ENCODE results near the gene CORO1C.
"Not testable (repeated sequence)": the region's sequence is repeated elsewhere in the genome, so short reads cannot be mapped to it uniquely, and the experiment has no call there.

CORO1C gene

GRCh38 chr12:108753976-108754375 lies 22.7 kb upstream of the CORO1C start:
- DNase-seq (ENCODE audit: low read depth): no peak

- DNase-seq (ENCODE audit: low read depth): no peak
These were observed 21.1 kb upstream of the CORO1C start for GRCh38 chr12:108752387-108752786.

- no peak for DNase-seq (ENCODE audit: low read depth)
These were observed 20.5 kb upstream of the CORO1C start for GRCh38 chr12:108751821-108752220.

- DNase-seq (ENCODE audit: low read depth): not testable (repeated sequence)
These were observed 19.7 kb upstream of the CORO1C start for GRCh38 chr12:108751003-108751402.

DNA sequence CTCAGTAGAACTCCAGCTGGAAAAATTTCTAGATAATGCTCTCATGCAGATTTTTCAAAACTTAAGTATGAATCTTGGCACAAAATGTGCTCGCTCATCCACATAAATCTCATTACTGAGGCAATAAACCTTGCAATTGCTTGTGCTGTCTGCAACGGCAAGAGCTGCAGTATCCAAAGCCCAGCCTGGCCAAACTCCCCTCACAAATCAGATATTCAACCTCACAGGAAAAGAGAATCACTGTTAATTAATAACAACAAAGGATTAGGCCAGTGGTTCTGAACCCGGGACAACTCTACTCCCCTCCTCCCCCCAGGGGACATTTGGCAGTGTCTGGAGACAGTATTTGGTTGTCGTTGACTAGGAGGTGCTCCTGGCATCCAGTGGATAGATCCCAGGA lies 19.2 kb upstream of the CORO1C start:
- no peak for DNase-seq (ENCODE audit: low read depth)

DNA sequence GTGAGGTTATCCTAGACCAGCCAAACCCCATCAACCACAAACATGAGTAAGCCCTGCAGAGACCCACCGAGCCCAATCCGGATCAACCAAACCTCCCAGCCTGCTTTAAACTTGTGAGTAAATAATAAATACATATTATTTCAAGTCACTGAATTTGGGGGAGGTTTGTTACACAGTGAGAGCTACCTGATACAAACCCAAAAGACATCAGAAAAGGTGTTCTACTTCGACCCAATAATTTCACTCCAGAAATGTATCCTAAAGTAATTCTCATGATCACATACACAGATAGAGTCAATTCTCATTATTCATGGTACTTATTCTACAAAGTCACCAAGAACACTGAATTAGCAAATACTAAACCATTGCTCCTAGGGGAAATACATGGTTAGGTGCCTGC lies 16.2 kb upstream of the CORO1C start:
- DNase-seq (ENCODE audit: low read depth): no peak

DNA sequence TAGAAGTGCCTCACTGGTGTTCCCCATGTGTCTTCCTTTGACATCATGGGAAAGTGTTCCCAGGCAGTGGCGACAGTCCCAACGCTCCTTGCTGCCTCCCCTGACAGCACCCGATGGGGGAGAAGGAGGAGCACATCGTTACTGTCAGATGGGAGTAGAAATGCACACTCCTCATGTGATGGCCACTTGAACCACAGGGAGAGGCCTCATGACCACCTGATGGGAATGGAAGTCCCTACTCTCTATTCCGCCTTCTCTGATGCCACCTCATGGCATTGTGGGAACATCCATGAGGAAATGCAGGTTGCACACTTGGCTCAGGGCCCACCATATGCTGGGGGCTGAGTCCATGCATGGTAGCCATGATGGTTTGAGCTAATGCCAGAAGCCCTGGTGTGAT lies 14.3 kb upstream of the CORO1C start:
- no peak for DNase-seq (ENCODE audit: low read depth)

- no peak for DNase-seq (ENCODE audit: low read depth)
These were observed 12.9 kb upstream of the CORO1C start for GRCh38 chr12:108744021-108744897.

DNA sequence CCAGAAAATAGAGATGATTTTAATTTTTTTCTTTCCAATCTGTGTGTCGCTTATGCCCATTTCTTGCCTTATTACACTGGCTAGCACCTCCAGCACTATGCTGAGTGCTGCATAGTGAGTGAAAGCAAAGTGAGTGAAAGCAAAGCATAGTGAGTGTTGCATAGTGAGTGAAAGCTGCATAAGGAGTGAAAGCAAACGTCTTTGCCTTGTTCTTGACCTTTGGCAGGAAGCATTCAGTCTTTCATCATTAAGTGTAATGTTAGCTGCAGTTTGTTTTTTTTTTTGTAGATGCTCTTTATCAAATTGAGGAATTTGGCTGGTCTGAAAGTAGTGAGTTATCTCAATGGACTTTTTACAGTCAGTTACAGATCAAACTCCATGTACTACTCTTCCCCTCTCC lies 6.9 kb upstream of the CORO1C start:
- no peak for DNase-seq (ENCODE audit: low read depth)

DNA sequence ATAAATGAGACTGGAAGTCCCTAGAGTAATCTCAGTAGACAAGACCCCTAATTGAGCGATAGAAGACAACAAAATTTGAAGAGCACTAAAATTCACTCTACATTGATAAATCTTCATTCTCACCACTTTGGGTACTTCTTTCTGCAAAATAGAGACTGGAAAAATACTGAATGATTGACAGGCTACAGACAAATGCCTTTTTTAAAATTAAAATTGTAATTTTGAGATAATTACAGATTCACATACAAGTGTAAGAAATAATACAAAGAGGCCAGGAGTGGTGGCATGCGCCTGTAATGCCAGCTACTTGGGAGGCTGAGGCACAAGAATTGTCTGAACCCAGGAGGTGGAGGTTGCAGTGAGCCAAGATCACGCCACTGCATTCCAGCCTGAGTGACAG lies 4.5 kb upstream of the CORO1C start:
- DNase-seq (ENCODE audit: low read depth): no peak

DNA sequence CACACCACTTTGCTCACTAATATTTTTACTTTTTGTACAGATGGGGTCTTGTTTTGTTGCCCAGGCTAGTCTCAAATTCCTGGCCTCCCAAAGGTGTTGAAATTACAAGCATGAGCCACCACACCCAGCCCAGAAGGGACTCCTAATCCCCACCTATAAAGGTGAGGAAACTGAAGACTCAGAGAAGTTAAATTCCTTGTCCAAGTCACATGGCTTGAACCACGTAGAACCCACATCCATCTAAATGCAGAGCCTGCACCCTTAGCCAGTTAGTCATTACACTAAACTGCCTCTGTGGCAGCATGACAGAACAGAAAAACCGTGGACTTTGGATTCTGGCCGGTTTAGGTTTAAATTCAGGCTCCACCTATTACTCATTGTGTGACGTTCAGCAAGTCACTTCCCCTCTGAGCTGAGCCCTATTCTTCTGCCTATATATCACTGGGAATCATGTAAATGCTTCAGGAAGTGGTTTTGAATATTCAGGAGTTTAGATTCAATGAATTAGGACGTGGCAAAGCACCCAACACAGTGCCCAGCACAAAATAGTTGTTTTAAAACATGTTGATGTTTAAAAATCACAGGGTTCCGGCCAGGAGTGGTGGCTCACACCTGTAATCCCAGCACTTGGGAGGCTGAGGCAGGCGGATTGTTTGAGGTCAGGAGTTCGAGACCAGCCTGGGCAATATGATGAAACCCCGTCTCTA lies 3.0 kb upstream of the CORO1C start:
- no peak for DNase-seq (ENCODE audit: low read depth)

- not testable (repeated sequence) for DNase-seq (ENCODE audit: low read depth)
These were observed 1.9 kb upstream of the CORO1C start for GRCh38 chr12:108733230-108733531.

- DNase-seq (ENCODE audit: low read depth): no peak
These were observed 1.3 kb upstream of the CORO1C start for GRCh38 chr12:108732489-108733229.

DNA sequence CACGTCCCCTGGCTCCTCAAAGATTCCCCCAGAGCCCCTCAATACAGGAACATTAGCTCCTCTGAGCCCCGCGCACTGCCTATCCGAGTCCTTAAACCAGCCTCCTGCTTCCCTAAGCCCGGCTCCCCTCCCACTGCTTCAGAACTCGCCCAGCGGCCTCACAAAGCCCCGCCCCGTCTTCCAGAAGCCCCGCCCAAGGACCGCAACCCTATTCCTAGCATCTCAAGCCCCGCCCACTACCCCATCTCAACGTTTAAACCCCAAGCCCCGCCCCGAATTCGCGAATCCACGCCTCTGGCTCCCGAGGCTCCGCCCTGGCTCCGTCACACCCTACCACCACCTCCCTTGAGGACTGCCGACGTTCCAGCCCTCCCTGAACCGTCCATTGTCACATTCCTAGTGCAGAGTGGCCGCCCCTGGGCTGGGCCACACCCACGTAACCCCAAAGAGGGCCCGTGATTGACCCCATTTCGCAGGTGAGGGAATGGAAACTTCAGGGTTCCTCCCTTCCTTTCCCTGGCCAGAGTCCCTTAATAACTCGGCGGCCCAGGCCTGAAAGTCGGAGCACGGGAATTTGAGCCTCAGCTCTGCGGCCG lies 646 bp upstream of the CORO1C start:
- DNase-seq (ENCODE audit: low read depth): peak; percentile 96

DNA sequence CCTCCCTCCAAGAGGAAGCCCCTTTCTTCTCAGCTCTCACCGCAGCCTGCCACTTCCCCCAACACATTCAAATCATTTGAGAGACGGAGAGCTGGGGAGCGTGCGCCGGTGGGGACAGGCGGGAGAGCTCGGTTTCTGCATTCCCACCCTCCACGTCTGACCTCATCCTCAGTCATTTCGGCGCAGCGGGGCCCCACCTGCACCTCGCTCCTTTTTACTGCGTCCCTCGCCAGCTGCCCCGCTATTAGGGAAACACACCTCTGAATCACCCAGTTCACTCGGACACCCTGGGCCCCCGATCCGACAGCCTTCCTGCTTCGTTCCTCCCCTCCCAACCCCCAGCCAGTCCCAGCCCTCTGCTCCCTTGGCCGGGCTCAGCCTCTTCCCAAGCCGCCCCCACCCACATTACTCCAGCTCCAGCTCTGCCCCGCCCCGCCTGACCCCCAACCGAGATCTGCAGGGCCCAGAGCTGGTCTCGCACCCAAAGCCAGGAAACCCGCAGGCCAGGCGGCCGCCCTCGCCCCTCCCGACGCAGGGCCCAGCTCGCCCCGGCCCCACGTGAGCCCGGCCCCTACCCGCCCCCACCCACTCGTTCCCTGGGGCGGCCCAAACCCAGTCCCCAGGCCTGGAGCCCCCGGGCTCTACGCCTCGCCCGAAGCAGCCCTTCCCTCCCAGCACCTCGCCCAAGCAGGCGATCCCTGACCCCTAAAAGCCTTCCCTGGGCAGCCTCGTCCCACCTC lies 783 bp downstream of the CORO1C start:
- DNase-seq (ENCODE audit: low read depth): peak; percentile 47

GRCh38 chr12:108729612-108730364 lies 1.5 kb downstream of the CORO1C start:
- no peak for DNase-seq (ENCODE audit: low read depth)

GRCh38 chr12:108728820-108729611 lies 2.3 kb downstream of the CORO1C start:
- DNase-seq (ENCODE audit: low read depth): no peak

DNA sequence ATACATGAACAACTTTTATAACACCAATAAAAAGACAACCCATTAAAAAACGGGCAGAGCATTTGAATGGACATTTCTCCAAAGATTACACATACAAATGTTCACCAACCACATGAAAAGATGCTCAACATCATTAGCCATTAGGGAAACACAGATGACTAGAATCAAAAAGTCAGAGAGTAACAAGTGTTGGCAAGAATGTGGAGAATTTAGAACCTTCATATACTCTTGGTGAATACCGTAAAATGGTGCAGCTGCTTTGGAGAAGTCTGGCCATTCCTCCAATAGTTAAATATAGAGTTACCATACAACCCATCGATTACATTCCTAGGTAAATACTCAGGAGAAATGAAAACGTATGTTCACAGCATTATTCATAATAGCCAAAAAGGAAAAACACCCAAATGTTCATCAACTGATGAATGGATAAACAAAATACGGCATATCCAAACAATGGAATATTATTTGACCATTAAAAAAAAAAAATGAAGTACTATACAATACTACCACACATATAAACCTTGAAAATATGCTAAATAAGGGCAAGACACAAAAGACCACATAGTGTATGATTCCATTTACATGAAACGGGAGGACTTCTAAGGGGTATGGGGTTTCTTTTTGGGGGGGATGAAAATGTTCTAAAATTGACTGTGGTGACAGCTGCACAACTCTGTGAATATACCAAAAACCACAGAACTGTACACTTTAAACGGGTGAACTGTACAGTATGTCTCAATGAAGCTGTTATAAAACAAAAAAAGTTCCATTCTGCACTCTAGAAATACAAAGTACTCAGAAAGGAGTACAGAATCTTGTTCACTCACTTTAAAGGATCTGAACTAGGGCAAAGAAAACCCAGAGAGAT lies 3.2 kb downstream of the CORO1C start:
- no peak for DNase-seq (ENCODE audit: low read depth)

DNA sequence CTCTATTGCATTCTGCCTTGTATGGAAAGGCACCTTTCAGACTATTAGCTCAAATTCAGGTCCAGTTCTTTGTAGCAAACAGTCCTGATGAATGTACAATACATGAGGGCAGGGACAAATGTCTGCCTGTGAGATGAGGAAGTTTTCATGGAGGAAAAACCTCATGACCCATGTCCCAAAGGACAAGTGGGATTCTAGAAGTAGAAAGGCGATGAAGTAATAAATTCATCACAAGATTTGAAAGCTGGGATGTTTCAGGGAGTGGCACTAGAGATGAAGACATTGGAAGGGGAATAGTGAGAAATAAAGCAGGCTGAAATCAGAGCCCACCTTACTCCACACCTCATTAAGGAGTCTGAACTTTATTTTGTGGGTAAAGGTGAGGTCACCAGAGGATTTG lies 4.2 kb downstream of the CORO1C start:
- DNase-seq (ENCODE audit: low read depth): no peak

- DNase-seq (ENCODE audit: low read depth): no peak
These were observed 6.5 kb downstream of the CORO1C start for GRCh38 chr12:108724890-108725151.

All from activated T-cell treated with anti-CD3 and anti-CD28 coated beads for 48 hours (primary cell).